HG03175 (cell line): ENCODE data around the gene POLDIP3.

Source experiments
- ATAC-seq: cut with Tn5 transposase; IDR thresholded peaks from one replicate; pipeline ENCODE4 v1.9.1; 2021; ENCODE audit warnings: mild to moderate bottlenecking, moderate library complexity; ENCODE audit not compliant: unreplicated experiment

Gene POLDIP3

GRCh38 chr22:42614312-42615091 lies at the start of gene POLDIP3:
Gene POLDIP3 (minus strand): TSS chr22:42614883. CDS start chr22:42614857, 26 bp downstream.
- ATAC-seq = peak; percentile 71

- ATAC-seq = no peak
Observed at GRCh38 chr22:42661985-42662831, 47.5 kb upstream of the POLDIP3 start.

- no peak for ATAC-seq
Observed at GRCh38 chr22:42656578-42656977, 41.9 kb upstream of the POLDIP3 start.

- peak; percentile 57 for ATAC-seq
Observed at GRCh38 chr22:42655693-42656092, 41.0 kb upstream of the POLDIP3 start.

- no peak for ATAC-seq
Observed at GRCh38 chr22:42654436-42655073, 39.9 kb upstream of the POLDIP3 start.

GRCh38 chr22:42653999-42654398 lies 39.3 kb upstream of the POLDIP3 start:
- ATAC-seq = no peak

- no peak for ATAC-seq
Observed at GRCh38 chr22:42651134-42651533, 36.5 kb upstream of the POLDIP3 start.

- ATAC-seq = peak; percentile 63
Observed at GRCh38 chr22:42649246-42650099, 34.8 kb upstream of the POLDIP3 start, which contains the start of gene CYB5R3. Gene CYB5R3 (minus strand): TSS chr22:42649392. CDS start chr22:42649315, 77 bp downstream.

- peak; percentile 43 for ATAC-seq
Observed at GRCh38 chr22:42648368-42649245, 33.9 kb upstream of the POLDIP3 start.

- ATAC-seq = no peak
Observed at GRCh38 chr22:42648017-42648367, 33.3 kb upstream of the POLDIP3 start.

GRCh38 chr22:42646569-42647525 lies 32.2 kb upstream of the POLDIP3 start:
- ATAC-seq = no peak

GRCh38 chr22:42645938-42646568 lies 31.4 kb upstream of the POLDIP3 start:
- no peak for ATAC-seq

GRCh38 chr22:42645341-42645937 lies 30.8 kb upstream of the POLDIP3 start:
- no peak for ATAC-seq

- ATAC-seq = no peak
Observed at GRCh38 chr22:42644422-42645340, 30.0 kb upstream of the POLDIP3 start.

GRCh38 chr22:42643634-42644421 lies 29.1 kb upstream of the POLDIP3 start:
- ATAC-seq = no peak
